HepG2 (cell line): ENCODE measurements around the gene TOR4A. TPM values are rescaled to one million over a fixed set of nuclear protein-coding genes. Genes with fewer than 3 reads are reported as not detected.

Experiments
- AGO1 ChIP-seq: fragments of 200-400 bp; formaldehyde crosslinking; IDR thresholded peaks from 2 replicates; pipeline ENCODE4 v1.6.1; 2017; ENCODE audit warnings: mild to moderate bottlenecking, low read depth, low read length, moderate library complexity; ENCODE audit not compliant: poor library complexity, severe bottlenecking
- ATAD3A ChIP-seq: sonication (generic); formaldehyde crosslinking; IDR thresholded peaks from 2 replicates; pipeline ENCODE4 v1.4.0; 2020; ENCODE audit warnings: missing genetic modification reagents
- BRF2 ChIP-seq: sonication (generic); formaldehyde crosslinking; IDR thresholded peaks from 2 replicates; pipeline ENCODE4 v1.8.1; 2022; ENCODE audit warnings: mild to moderate bottlenecking, missing genetic modification reagents
- CCAR2 ChIP-seq: fragments of 200-400 bp; formaldehyde crosslinking; optimal IDR thresholded peaks from 2 replicates; pipeline ENCODE3; 2018; ENCODE audit warnings: low read depth, mild to moderate bottlenecking, low read length, moderate library complexity
- FOXO1 ChIP-seq: sonication (generic); formaldehyde crosslinking; IDR thresholded peaks from 2 replicates; pipeline ENCODE4 v1.4.0; 2020; ENCODE audit warnings: missing genetic modification reagents
- HCFC1 ChIP-seq: fragments of 150-350 bp; IDR thresholded peaks from 2 replicates; pipeline ENCODE4 v1.6.1; 2014; ENCODE audit warnings: low read depth, low read length
- HNF1A ChIP-seq, 2 experiments: sonication (generic) in 1 of 2; formaldehyde crosslinking in 1 of 2; IDR thresholded peaks; 2 replicates each; pipeline versions ENCODE4 v1.4.0 to v1.6.1; 2016 to 2020; ENCODE audit warnings: borderline replicate concordance in 1 of 2, low read depth in 1 of 2, mild to moderate bottlenecking in 1 of 2, missing genetic modification reagents in 1 of 2
- KLF11 ChIP-seq: IDR thresholded peaks from 2 replicates; pipeline ENCODE4 v1.6.1; 2016; ENCODE audit warnings: missing compliant biosample characterization
- MAFG ChIP-seq: sonication (generic); formaldehyde crosslinking; IDR thresholded peaks from 2 replicates; pipeline ENCODE4 v1.5.1; 2020; ENCODE audit warnings: mild to moderate bottlenecking, missing genetic modification reagents
- PAWR ChIP-seq: sonication (generic); formaldehyde crosslinking; IDR thresholded peaks from 2 replicates; pipeline ENCODE4 v1.4.0; 2020; ENCODE audit warnings: missing genetic modification reagents, mild to moderate bottlenecking, borderline replicate concordance
- PRDM15 ChIP-seq: sonication (generic); formaldehyde crosslinking; IDR thresholded peaks from 2 replicates; pipeline ENCODE4 v1.4.0; 2020; ENCODE audit warnings: missing genetic modification reagents
- ZNF124 ChIP-seq: sonication (generic); formaldehyde crosslinking; IDR thresholded peaks from 2 replicates; pipeline ENCODE4 v1.4.0; 2020; ENCODE audit warnings: missing genetic modification reagents
- ZNF296 ChIP-seq: sonication (generic); formaldehyde crosslinking; conservative IDR thresholded peaks from 2 replicates; pipeline ENCODE4 v1.5.0; 2020; ENCODE audit warnings: mild to moderate bottlenecking, missing genetic modification reagents
- ZNF446 ChIP-seq: sonication (generic); formaldehyde crosslinking; IDR thresholded peaks from 2 replicates; pipeline ENCODE4 v1.5.0; 2020; ENCODE audit warnings: mild to moderate bottlenecking, missing genetic modification reagents
- ZNF496 ChIP-seq: sonication (generic); formaldehyde crosslinking; IDR thresholded peaks from 2 replicates; pipeline ENCODE4 v1.8.1; 2023; ENCODE audit warnings: mild to moderate bottlenecking, moderate library complexity, missing genetic modification reagents; ENCODE audit not compliant: insufficient replicate concordance
- ZNF563 ChIP-seq: sonication (generic); formaldehyde crosslinking; IDR thresholded peaks from 2 replicates; pipeline ENCODE4 v1.8.0; 2022; ENCODE audit warnings: mild to moderate bottlenecking, moderate library complexity, missing genetic modification reagents
- ZNF841 ChIP-seq: sonication (generic); formaldehyde crosslinking; IDR thresholded peaks from 2 replicates; pipeline ENCODE4 v1.8.1; 2023; ENCODE audit warnings: missing genetic modification reagents, borderline replicate concordance
- polyA plus RNA-seq, 8 experiments: library from polyadenylated mRNA; depleted of rRNA in 3 of 8; stranded (reverse) in 7 of 8; unstranded in 1 of 8; fragments of >200 nt; fragmentation: Illumina TruSeq in 4 of 8; extraction: Trizol in 4 of 8; gene quantifications; 2 replicates each; pipeline versions ENCODE4 v1.2.1 to v1.2.3, GENCODE V29; 2011 to 2016; ENCODE audit warnings: low read depth in 4 of 8, missing spikeins in 1 of 8, mixed read lengths in 1 of 8; ENCODE audit not compliant: insufficient read depth in 1 of 8
- total RNA-seq, 5 experiments: library from RNA; depleted of rRNA; stranded (reverse); fragments of >200 nt; fragmentation: Illumina TruSeq; extraction: Trizol; gene quantifications; 2 replicates each; pipeline ENCODE4 v1.2.3, GENCODE V29; 2016; ENCODE audit warnings: low read depth in 1 of 5
- TF ChIP-seq, protein P1 (sequence below): sonication (generic); formaldehyde crosslinking; IDR thresholded peaks from 2 replicates; pipeline ENCODE4 v1.5.1; 2020; ENCODE audit warnings: mild to moderate bottlenecking, missing genetic modification reagents, moderate library complexity

The TOR4A gene
- total and polyA plus RNA-seq, 2 of the 13 experiments (the other 11 are each of a cell fraction or from before 2014, with no cell fraction given), result 11.1 to 14.2 TPM

GRCh38 chr9:137254624-137255447 is 22.7 kb upstream of the TOR4A start, which contains the start of gene NELFB (continued):
- TF ChIP-seq PRDM15 (CRISPR knock-in tag) (peak; percentile 61), KLF11 (CRISPR knock-in tag) (no peak), ZNF446 (0 out of 2 replicates have a peak, but pooled peaks have one; percentile 55), AGO1 (peak; percentile 24), BRF2 (CRISPR knock-in tag) (peak; percentile 56; the same call in 1 of the 2 replicates), PAWR (CRISPR knock-in tag) (no peak), ZNF563 (CRISPR knock-in tag) (peak; percentile 50; the same call in 1 of the 2 replicates), HNF1A (IDR thresholded peaks at IDR 0.05; ENCODE audit: low read depth) (no peak), HNF1A (CRISPR knock-in tag; IDR thresholded peaks at IDR 0.05; ENCODE audit: borderline replicate concordance) (no peak), MAFG (CRISPR knock-in tag) (no peak), HCFC1 (peak; percentile 79), FOXO1 (CRISPR knock-in tag) (0 out of 2 replicates have a peak, but pooled peaks have one; percentile 7), ZNF841 (CRISPR knock-in tag) (peak; percentile 79), CCAR2 (no peak), ZNF496 (CRISPR knock-in tag) (no peak), ZNF124 (peak; percentile 72; the same call in 1 of the 2 replicates), ATAD3A (CRISPR knock-in tag) (no peak), ZNF296 (CRISPR knock-in tag) (0 out of 2 replicates have a peak, but pooled peaks have one; percentile 17)
- TF ChIP-seq, protein P1, sequence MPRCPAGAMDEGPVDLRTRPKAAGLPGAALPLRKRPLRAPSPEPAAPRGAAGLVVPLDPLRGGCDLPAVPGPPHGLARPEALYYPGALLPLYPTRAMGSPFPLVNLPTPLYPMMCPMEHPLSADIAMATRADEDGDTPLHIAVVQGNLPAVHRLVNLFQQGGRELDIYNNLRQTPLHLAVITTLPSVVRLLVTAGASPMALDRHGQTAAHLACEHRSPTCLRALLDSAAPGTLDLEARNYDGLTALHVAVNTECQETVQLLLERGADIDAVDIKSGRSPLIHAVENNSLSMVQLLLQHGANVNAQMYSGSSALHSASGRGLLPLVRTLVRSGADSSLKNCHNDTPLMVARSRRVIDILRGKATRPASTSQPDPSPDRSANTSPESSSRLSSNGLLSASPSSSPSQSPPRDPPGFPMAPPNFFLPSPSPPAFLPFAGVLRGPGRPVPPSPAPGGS (CRISPR knock-in tag), result no peak; the same call in 1 of the 2 replicates
